H1 (cell line): ENCODE results near the gene EPB41L1. TPM values are rescaled to one million over a fixed set of nuclear protein-coding genes. Genes with fewer than 3 reads are reported as not detected.
A peak's percentile ranks its signal among the peaks of the same experiment; 100 is the strongest.

Experiments
- CTCF ChIA-PET: fragments of 300-600 bp; sonication (Branson Sonifier 250); formaldehyde crosslinking; loops from one replicate; lab custom pipeline; 2021; ENCODE audit not compliant: partially characterized antibody; lab: Charles Lee
- POLR2A ChIA-PET: fragments of 300-600 bp; sonication (Branson Sonifier 250); formaldehyde crosslinking; loops from one replicate; lab custom pipeline; 2021; ENCODE audit warnings: inconsistent platforms; ENCODE audit not compliant: partially characterized antibody; lab: Charles Lee
- DNase-seq, 2 experiments: peaks; one replicate each; pipeline versions ENCODE4 v3.0.0 to v3.0.0-alpha.2; 2010 to 2022; ENCODE audit warnings: low spot score in 2 of 2, low read depth in 1 of 2, mixed read lengths in 1 of 2
- FAIRE-seq: peaks from 2 replicates; lab custom pipeline; 2011; peaks lifted over from hg19 to GRCh38; lab: Jason Lieb, UNC
- H2AFZ ChIP-seq: 2 replicates; pipeline ENCODE4 v1.8.1; 2012; ENCODE audit warnings: low read length, inconsistent platforms
- H2AK5ac ChIP-seq: 2 replicates; pipeline ENCODE4 v1.6.1; 2013; ENCODE audit warnings: low read depth, low read length
- H2BK120ac ChIP-seq: replicated peaks from 2 replicates; pipeline ENCODE3; 2013; ENCODE audit warnings: low read depth, low read length, inconsistent platforms
- H2BK12ac ChIP-seq: 2 replicates; pipeline ENCODE4 v1.6.1; 2013; ENCODE audit warnings: low read depth, low read length
- H2BK15ac ChIP-seq: 2 replicates; pipeline ENCODE4 v1.6.1; 2013; ENCODE audit warnings: low read length
- H2BK20ac ChIP-seq: 2 replicates; pipeline ENCODE4 v1.6.1; 2013; ENCODE audit warnings: low read length
- H2BK5ac ChIP-seq: 2 replicates; pipeline ENCODE4 v1.6.1; 2013; ENCODE audit warnings: low read depth, low read length
- H3K14ac ChIP-seq: 2 replicates; pipeline ENCODE4 v1.6.1; 2013; ENCODE audit warnings: inconsistent platforms; ENCODE audit not compliant: insufficient read length
- H3K18ac ChIP-seq: 2 replicates; pipeline ENCODE4 v1.6.1; 2013; ENCODE audit warnings: low read length; ENCODE audit errors: extremely low read depth
- H3K23ac ChIP-seq: 2 replicates; pipeline ENCODE4 v1.6.1; 2013; ENCODE audit warnings: inconsistent platforms; ENCODE audit not compliant: insufficient read length
- H3K23me2 ChIP-seq: 2 replicates; pipeline ENCODE4 v1.6.1; 2013; ENCODE audit warnings: low read depth, low read length
- H3K27ac ChIP-seq: 2 replicates; pipeline ENCODE4 v1.6.1; 2011; ENCODE audit warnings: low read depth, low read length, inconsistent platforms
- H3K27me3 ChIP-seq, 4 experiments: replicated peaks in 1 of 4; 1 replicate in 1 of 4; 2 replicates in 3 of 4; pipeline versions ENCODE4 v1.6.1 to v1.8.1; 2011 to 2013; ENCODE audit warnings: low read length in 3 of 4, mild to moderate bottlenecking in 3 of 4, inconsistent platforms in 2 of 4, mixed read lengths in 2 of 4, moderate library complexity in 1 of 4; ENCODE audit not compliant: control insufficient read depth in 3 of 4, insufficient read depth in 3 of 4; ENCODE audit errors: extremely low read depth in 1 of 4
- H3K36me3 ChIP-seq, 4 experiments: 2 replicates each; pipeline versions ENCODE4 v1.6.1 to v1.8.1; 2011 to 2013; ENCODE audit warnings: mild to moderate bottlenecking in 4 of 4, low read length in 3 of 4, moderate library complexity in 2 of 4, control low read depth in 1 of 4, inconsistent platforms in 1 of 4; ENCODE audit not compliant: insufficient read depth in 4 of 4, control insufficient read depth in 2 of 4
- H3K4ac ChIP-seq: replicated peaks from 2 replicates; pipeline ENCODE3; 2013; ENCODE audit warnings: low read length, low read depth, mixed read lengths, inconsistent platforms; ENCODE audit not compliant: insufficient read length
- H3K4me1 ChIP-seq, 4 experiments: replicated peaks in 1 of 4; 1 replicate in 1 of 4; 2 replicates in 3 of 4; pipeline versions ENCODE4 v1.6.1 to v1.8.1; 2011 to 2013; ENCODE audit warnings: low read length in 3 of 4, inconsistent platforms in 2 of 4, mixed read lengths in 1 of 4; ENCODE audit not compliant: insufficient read depth in 4 of 4, control insufficient read depth in 3 of 4
- H3K4me2 ChIP-seq, 2 experiments: 2 replicates each; pipeline versions ENCODE4 v1.6.1 to v1.8.1; 2011 to 2013; ENCODE audit warnings: low read depth in 2 of 2, low read length in 2 of 2, control low read depth in 1 of 2, inconsistent platforms in 1 of 2, mild to moderate bottlenecking in 1 of 2; ENCODE audit not compliant: insufficient read depth in 1 of 2
- H3K4me3 ChIP-seq, 4 experiments: fragments of 200-600, 300-600 bp in 1 of 4; sonication (generic), shearing (Covaris generic), sonication (Bioruptor Twin) in 1 of 4; 2 replicates each; pipeline versions ENCODE4 v1.5.1 to v1.8.1; 2011 to 2016; ENCODE audit warnings: low read length in 4 of 4, low read depth in 3 of 4, control low read depth in 2 of 4, inconsistent platforms in 2 of 4, mild to moderate bottlenecking in 2 of 4, mixed read lengths in 1 of 4, moderate library complexity in 1 of 4; ENCODE audit not compliant: insufficient read depth in 2 of 4; ENCODE audit errors: extremely low read depth in 1 of 4
- H3K56ac ChIP-seq: replicated peaks from 2 replicates; pipeline ENCODE3; 2013; ENCODE audit warnings: low read depth, mild to moderate bottlenecking, mixed read lengths, low read length, inconsistent platforms; ENCODE audit not compliant: insufficient read length
- H3K79me1 ChIP-seq: 2 replicates; pipeline ENCODE4 v1.6.1; 2013; ENCODE audit warnings: low read depth, low read length, control low read depth
- H3K79me2 ChIP-seq, 2 experiments: 2 replicates each; pipeline versions ENCODE4 v1.6.1 to v1.8.1; 2012 to 2013; ENCODE audit warnings: low read length in 2 of 2, mild to moderate bottlenecking in 2 of 2, inconsistent platforms in 1 of 2; ENCODE audit not compliant: insufficient read depth in 2 of 2, control insufficient read depth in 1 of 2
- H3K9ac ChIP-seq, 4 experiments: replicated peaks in 1 of 4; 1 replicate in 1 of 4; 2 replicates in 3 of 4; pipeline versions ENCODE4 v1.6.1 to v1.8.1; 2011 to 2013; ENCODE audit warnings: low read depth in 3 of 4, low read length in 3 of 4, control low read depth in 2 of 4, mild to moderate bottlenecking in 2 of 4, moderate library complexity in 2 of 4, inconsistent platforms in 1 of 4; ENCODE audit errors: extremely low read depth in 1 of 4
- H3K9me3 ChIP-seq, 2 experiments: 2 replicates each; pipeline versions ENCODE4 v1.6.1 to v1.8.1; 2012 to 2013; ENCODE audit warnings: mild to moderate bottlenecking in 2 of 2, moderate library complexity in 2 of 2, control low read depth in 1 of 2, inconsistent platforms in 1 of 2, low read depth in 1 of 2, low read length in 1 of 2, mixed read lengths in 1 of 2; ENCODE audit not compliant: insufficient read depth in 2 of 2
- H4K20me1 ChIP-seq, 2 experiments: replicated peaks in 1 of 2; 2 replicates each; pipeline versions ENCODE3 to v1.8.1; 2011 to 2013; ENCODE audit warnings: inconsistent platforms in 2 of 2, low read length in 2 of 2, mild to moderate bottlenecking in 1 of 2; ENCODE audit not compliant: insufficient read depth in 2 of 2, control insufficient read depth in 1 of 2
- H4K5ac ChIP-seq: 2 replicates; pipeline ENCODE4 v1.6.1; 2013; ENCODE audit warnings: low read length, low read depth, mixed read lengths, inconsistent platforms; ENCODE audit not compliant: insufficient read length
- H4K8ac ChIP-seq: 2 replicates; pipeline ENCODE4 v1.8.0; 2013; ENCODE audit warnings: mild to moderate bottlenecking, moderate library complexity, low read length, inconsistent platforms; ENCODE audit not compliant: insufficient read depth; ENCODE audit errors: extremely low read depth
- H4K91ac ChIP-seq: replicated peaks from 2 replicates; pipeline ENCODE3; 2013; ENCODE audit warnings: low read length, mixed read lengths, inconsistent platforms; ENCODE audit not compliant: insufficient read length
- BACH1 ChIP-seq: IDR thresholded peaks from 2 replicates; pipeline ENCODE4 v1.6.1; 2012; ENCODE audit warnings: low read length, improper control_type of control experiment
- BRCA1 ChIP-seq: IDR thresholded peaks from 2 replicates; pipeline ENCODE4 v1.6.1; 2012; ENCODE audit warnings: low read depth, low read length, improper control_type of control experiment
- CHD1 ChIP-seq: IDR thresholded peaks from 2 replicates; pipeline ENCODE4 v1.6.1; 2012; ENCODE audit warnings: low read depth, low read length, improper control_type of control experiment
- CHD2 ChIP-seq: IDR thresholded peaks from 2 replicates; pipeline ENCODE4 v1.6.1; 2012; ENCODE audit warnings: low read length, improper control_type of control experiment
- GTF2F1 ChIP-seq: IDR thresholded peaks from 2 replicates; pipeline ENCODE4 v1.6.1; 2012; ENCODE audit warnings: low read depth, low read length, improper control_type of control experiment, borderline replicate concordance
- MAX ChIP-seq: IDR thresholded peaks from 2 replicates; pipeline ENCODE4 v1.6.1; 2012; ENCODE audit warnings: inconsistent platforms
- POU5F1 ChIP-seq: IDR thresholded peaks from 2 replicates; pipeline ENCODE4 v1.6.1; 2011; ENCODE audit warnings: low read depth, mild to moderate bottlenecking, low read length, moderate library complexity
- SP1 ChIP-seq: IDR thresholded peaks from 2 replicates; pipeline ENCODE4 v1.6.1; 2011; ENCODE audit warnings: low read depth, low read length
- TAF1 ChIP-seq: IDR thresholded peaks from 2 replicates; pipeline ENCODE4 v1.6.1; 2011; ENCODE audit warnings: mild to moderate bottlenecking, low read depth, low read length
- WGBS, 2 experiments: shearing (Covaris generic) in 1 of 2; methylation state at CpG; one replicate each; pipeline versions ENCODE4 v1.1.6 to v1.1.7; 2013 to 2015; ENCODE audit warnings: low lambda C conversion rate in 2 of 2, mixed read lengths in 2 of 2, inconsistent platforms in 1 of 2, low coverage in 1 of 2, missing lambda C conversion rate in 1 of 2; ENCODE audit not compliant: insufficient replicate concordance in 2 of 2, insufficient coverage in 1 of 2, insufficient read length in 1 of 2; ENCODE audit errors: extremely low coverage in 1 of 2, missing lambda C conversion rate in 1 of 2; 5-methylcytosine and 5-hydroxymethylcytosine counted together
- polyA plus RNA-seq, 7 experiments: library from polyadenylated mRNA; depleted of rRNA in 3 of 7; stranded (reverse) in 5 of 7; unstranded in 2 of 7; fragments of >200 nt in 5 of 7; fragments of 200-250 nt in 2 of 7; gene quantifications; 1 replicate in 5 of 7; 2 replicates in 1 of 7; 4 replicates in 1 of 7; pipeline versions ENCODE4 v1.2.1 to v1.2.3, GENCODE V29; 2011 to 2013; ENCODE audit warnings: missing spikeins in 2 of 7, mixed read lengths in 2 of 7
- total RNA-seq: library from RNA; stranded (reverse); fragmentation: NEBNext Ultra II Directional; extraction: Animal tissue kit (Norgen Biotek cat#: 25700); gene quantifications from 2 replicates; pipeline ENCODE4 v1.2.1, GENCODE V29; 2021

EPB41L1 gene
- total and polyA plus RNA-seq, 2 of the 8 experiments (the other 6 are each of a cell fraction or from before 2014, with no cell fraction given) = 14.8 to 36.0 TPM

GRCh38 chr20:36279776-36280175 lies 125.2 kb downstream of the EPB41L1 start:
- no peak overlapping the region for H4K5ac ChIP-seq
- H3K4me2 ChIP-seq = no peak overlapping the region
- H3K36me3 ChIP-seq = no peaks in the 10 kb centered on the region
- no peak overlapping the region for H3K56ac ChIP-seq
- H3K4ac ChIP-seq = no peak overlapping the region
- no peak overlapping the region for H3K9ac ChIP-seq
- no peak overlapping the region for H3K4me3 ChIP-seq
- H3K79me1 ChIP-seq = no peaks in the 10 kb centered on the region
- H4K20me1 ChIP-seq = peaks cover 0 to 5% of the 10 kb centered on the region in 2 experiments
- H2AFZ ChIP-seq = no peak overlapping the region
- ChIA-PET CTCF (interaction anchor here (0.6 to 2.4 kb wide), 8 partner anchors 11 to 1794 kb away, joined by 3 to 10 read pairs (median 6); no protein-coding TSS in a partner anchor), POLR2A (interaction anchor here (0.6 kb wide), 1 partner anchor 295 kb away, joined by 7 read pairs; no protein-coding TSS in a partner anchor)
- no peak overlapping the region for H4K8ac ChIP-seq
- H3K14ac ChIP-seq = no peak overlapping the region
- H2AK5ac ChIP-seq = no peak overlapping the region
- 87% methylated on average over 6 of the region's 6 CpGs; no CpG with 5 or more reads in 1 of the 2 experiments for WGBS, 2 experiments
- no peaks in the 10 kb centered on the region for H3K9me3 ChIP-seq
- DNase-seq (peak in 1 of 2 experiments; percentile 24), FAIRE-seq (no peak)
- H2BK12ac ChIP-seq = no peak overlapping the region
- no peak overlapping the region for H2BK15ac ChIP-seq
- H2BK120ac ChIP-seq = no peak overlapping the region
- H4K91ac ChIP-seq = no peak overlapping the region
- H3K4me1 ChIP-seq = no peaks in the 10 kb centered on the region
- no peak overlapping the region for H3K18ac ChIP-seq
- H3K27ac ChIP-seq = no peak overlapping the region
- no peaks in the 10 kb centered on the region for H3K27me3 ChIP-seq
- H2BK20ac ChIP-seq = no peak overlapping the region
- H3K79me2 ChIP-seq = no peaks in the 10 kb centered on the region
- H3K23ac ChIP-seq = no peak overlapping the region
- H3K23me2 ChIP-seq = peaks cover 4% of the 10 kb centered on the region; the same call in 1 of the 2 replicates
- H2BK5ac ChIP-seq = no peak overlapping the region
- no peak for TF ChIP-seq POU5F1
- no peak for TF ChIP-seq BRCA1
- TF ChIP-seq MAX = no peak
- TF ChIP-seq BACH1 = no peak
- TF ChIP-seq SP1 = no peak
- TF ChIP-seq CHD2 = no peak
- TF ChIP-seq CHD1 = no peak
- TF ChIP-seq GTF2F1 = no peak
- TF ChIP-seq TAF1 = no peak
